RPMI7951 (cell line): ENCODE measurements around the gene NPY5R. TPM values are rescaled to one million over a fixed set of nuclear protein-coding genes. Genes with fewer than 3 reads are reported as not detected.

Source experiments
- DNase-seq: peaks from one replicate; pipeline ENCODE4 v3.0.0-alpha.2; 2012; ENCODE audit warnings: low read depth
- total RNA-seq: library from RNA; depleted of rRNA; stranded (reverse); fragments of >200 nt; shearing (Covaris generic); gene quantifications from 2 replicates; pipeline ENCODE4 v1.2.3, GENCODE V29; 2014; rRNA removed

NPY5R gene
- not detected in 2 replicates for total RNA-seq

DNA sequence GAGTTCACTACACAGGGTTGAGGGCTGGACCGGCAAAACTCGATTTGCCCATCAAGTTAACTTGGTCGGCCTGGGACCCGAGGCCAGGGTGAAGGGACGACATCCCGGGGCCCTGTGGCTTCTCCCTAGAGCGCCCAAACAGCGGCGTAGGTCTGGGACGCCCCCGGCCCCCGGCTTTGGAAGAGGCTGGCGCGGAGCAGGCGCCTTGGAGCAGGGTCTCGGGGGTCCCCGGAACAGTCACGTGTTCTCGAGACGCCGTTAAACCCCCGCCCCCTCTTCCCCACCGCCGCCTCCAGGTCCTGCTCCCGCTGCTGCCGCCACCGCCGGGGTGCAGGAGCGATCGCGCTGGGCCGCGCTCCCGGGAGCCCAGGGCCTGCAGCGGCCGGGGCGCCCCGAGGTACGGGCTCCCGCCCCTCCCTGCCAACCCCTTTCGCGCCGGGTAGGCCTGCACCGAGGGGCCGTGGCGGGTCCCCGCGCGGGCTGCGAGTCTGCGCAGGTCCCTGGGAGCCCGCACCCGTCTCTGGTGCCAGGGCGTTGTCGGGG is at the start of gene NPY5R:
TSS of gene NPY5R (plus strand) at position 289 of the 543 bp plus-strand sequence. CDS start 6,382 bp downstream, outside the sequence.
- no peak for DNase-seq

DNA sequence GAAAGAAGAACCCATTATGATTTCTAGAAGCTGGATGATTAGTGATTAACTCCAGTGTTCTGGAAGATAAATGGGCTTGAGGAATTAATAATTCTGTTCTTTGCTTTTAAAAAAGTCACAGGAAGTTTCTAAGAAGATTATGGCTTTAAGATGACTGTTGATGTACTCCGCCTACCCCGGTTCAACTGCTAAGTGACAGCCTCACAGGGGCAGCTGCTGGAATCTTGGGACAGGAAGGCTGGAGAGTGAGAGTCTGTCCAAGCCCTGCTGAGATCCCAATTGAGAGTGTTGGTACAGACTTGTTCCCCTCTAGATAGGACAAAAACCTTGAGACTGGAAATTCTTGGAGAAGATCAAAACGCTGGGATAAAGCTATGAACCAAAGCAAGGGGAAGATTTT is 48.6 kb upstream of the NPY5R start:
- DNase-seq, result no peak

- no peak for DNase-seq
Observed at GRCh38 chr4:163300445-163300844, 43.2 kb upstream of the NPY5R start.

DNA sequence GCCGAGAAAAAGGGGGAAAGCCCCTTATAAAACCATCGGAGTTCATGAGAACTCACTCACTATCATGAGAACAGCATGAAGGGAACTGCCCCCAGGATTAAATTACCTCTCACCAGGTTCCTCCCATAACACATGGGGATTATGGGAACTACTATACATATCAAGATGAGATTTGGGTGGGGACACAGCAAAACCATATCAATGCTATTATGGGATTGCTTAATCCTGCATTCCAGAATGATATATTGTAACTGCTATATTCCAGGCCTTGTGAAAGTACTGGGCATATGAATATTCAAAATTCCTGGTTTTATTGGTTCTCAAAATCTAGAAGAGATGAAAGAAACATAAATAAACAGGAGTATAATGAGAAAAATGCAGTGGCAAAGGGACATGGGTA is 40.6 kb upstream of the NPY5R start:
- no peak for DNase-seq

- no peak for DNase-seq
Observed at GRCh38 chr4:163309466-163309865, 34.2 kb upstream of the NPY5R start.

GRCh38 chr4:163317110-163317509 is 26.6 kb upstream of the NPY5R start:
- no peak for DNase-seq

- no peak for DNase-seq
Observed at GRCh38 chr4:163330916-163331628, 12.6 kb upstream of the NPY5R start.

- DNase-seq, result peak; percentile 4
Observed at GRCh38 chr4:163331629-163332376, 11.9 kb upstream of the NPY5R start.

- peak; percentile 67 for DNase-seq
Observed at GRCh38 chr4:163332526-163333406, 10.9 kb upstream of the NPY5R start, which contains the start of gene NPY1R. Gene NPY1R (minus strand): TSS chr4:163332596. CDS start chr4:163326554, 6,042 bp downstream.

- DNase-seq, result no peak
Observed at GRCh38 chr4:163335384-163335783, 8.3 kb upstream of the NPY5R start.

DNA sequence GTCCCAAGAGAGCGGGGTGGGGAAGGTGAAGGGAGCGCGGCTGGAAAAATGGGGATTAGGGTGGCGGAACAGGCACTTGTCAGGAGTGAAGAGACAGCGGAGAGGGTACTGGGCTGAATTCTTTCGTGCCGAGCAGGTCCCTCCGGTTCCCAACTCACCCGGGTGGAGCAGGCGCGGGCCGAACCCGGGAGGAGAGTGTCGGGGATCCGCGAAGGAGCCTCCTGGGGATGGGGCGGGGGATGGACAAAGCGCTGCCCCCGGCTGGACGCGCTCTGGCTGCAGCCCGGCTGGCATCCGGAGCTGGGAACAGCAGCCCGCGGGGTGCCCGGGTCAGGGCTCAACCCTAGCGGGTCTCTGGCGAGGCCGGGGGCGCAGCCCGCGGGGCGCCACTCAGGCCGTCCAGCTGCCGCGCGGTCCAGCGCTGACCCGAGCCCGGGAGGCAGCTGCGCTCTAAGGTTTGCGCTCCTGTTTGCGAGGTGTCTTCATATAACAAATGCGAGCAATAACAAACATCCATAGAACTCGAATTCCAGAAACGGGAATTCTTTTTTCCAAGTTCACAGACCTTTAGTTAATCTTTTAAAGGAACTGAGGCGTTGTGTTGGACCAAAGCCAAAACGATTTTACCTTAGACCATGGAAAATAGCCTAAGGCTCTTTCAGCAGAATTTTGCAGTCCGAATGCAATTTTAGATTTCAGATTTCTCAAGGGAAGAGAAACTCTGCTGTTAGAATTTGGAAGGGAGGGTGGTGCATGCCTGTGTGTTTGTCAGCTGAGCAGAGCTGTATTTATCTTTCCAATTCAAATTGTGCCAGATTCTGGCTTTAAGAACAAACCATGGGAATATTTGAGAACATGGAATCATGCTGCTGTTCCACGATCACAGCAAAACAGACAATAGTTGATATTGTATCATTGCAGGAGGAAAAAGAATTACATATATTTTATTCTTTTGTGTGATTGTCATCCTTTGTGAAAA is 744 bp downstream of the NPY5R start:
- DNase-seq, result no peak

- DNase-seq, result no peak
Observed at GRCh38 chr4:163350672-163351071, 7.0 kb downstream of the NPY5R start.

GRCh38 chr4:163353054-163353453 is 9.4 kb downstream of the NPY5R start:
- DNase-seq, result no peak

DNA sequence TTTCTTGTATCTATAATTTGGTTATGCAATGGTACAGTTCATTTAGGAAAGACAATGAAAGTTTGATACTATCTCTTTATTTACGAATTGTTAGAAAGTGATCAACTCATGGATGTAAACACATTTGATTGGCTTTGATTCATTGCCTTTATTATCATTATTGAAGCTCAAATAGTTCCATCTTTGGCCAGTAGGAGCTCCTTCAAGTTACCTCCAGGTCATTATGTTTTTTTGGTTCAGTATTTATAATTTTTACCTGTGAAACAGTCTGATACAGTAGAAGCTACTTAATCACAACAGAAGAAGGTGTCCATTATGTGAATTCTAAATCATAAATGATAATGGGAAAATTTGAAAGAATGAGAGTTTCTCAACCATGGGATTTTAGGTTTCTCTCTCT is 12.4 kb downstream of the NPY5R start:
- DNase-seq, result no peak

GRCh38 chr4:163367651-163368050 is 24.0 kb downstream of the NPY5R start:
- peak; percentile 14 for DNase-seq

DNA sequence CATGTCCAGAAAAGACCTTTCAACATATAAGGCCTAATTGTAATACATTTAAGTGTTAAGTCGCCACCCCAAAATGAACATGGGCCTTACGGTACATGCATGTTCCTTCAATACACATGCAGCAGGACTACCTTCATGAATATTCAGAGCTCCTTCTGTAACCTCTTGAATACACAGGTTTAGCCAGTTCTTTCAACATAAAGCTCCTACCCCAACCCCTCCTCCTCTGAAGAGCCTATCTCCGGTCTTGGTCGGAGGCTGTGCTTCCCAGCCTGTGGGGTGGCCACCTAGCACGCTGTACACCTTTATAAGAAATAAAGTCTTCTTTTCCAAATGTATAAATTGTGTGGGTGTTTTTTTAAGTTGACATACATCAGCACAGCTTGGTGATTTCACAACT is 28.3 kb downstream of the NPY5R start:
- no peak for DNase-seq

GRCh38 chr4:163378661-163379060 is 35.0 kb downstream of the NPY5R start:
- no peak for DNase-seq

- no peak for DNase-seq
Observed at GRCh38 chr4:163380703-163381102, 37.0 kb downstream of the NPY5R start.

GRCh38 chr4:163382178-163382869 is 38.6 kb downstream of the NPY5R start:
- no peak for DNase-seq

- DNase-seq, result no peak
Observed at GRCh38 chr4:163384434-163384833, 40.7 kb downstream of the NPY5R start.
